Stimulated activated CD4-positive, alpha-beta T cell treated with anti-CD3 and anti-CD28 coated beads, TNF-alpha, amount 100 ng/mL, for 48 hours (primary cell): ENCODE results near the gene GALNT1.
A peak's percentile ranks its signal among the peaks of the same experiment; 100 is the strongest.
"Not testable (repeated sequence)": the region's sequence is repeated elsewhere in the genome, so short reads cannot be mapped to it uniquely, and the experiment has no call there.

Experiments used
- DNase-seq, 3 donors: peaks; one replicate each; pipeline ENCODE4 v3.0.0-alpha.2; 2020; ENCODE audit warnings: low read depth in 3 of 3

Gene GALNT1

DNA sequence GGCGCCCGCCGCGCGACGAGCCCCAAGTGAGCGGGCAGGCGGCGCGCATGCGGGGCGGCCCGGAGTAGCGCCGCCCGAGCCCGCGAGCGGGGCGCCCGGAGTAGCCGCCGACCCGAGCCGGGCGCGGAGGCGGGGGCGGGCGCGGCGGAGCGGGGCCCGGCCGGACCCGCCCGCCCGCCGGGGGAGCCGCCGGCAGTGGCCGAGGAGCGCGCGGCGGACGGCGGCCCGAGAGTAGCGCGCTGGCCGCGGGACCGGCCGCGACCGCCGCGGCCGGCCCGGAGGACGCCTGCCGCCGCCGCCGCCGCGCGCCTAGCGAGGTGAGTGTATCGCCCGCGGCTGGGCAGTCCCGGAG is at the start of gene GALNT1:
GALNT1 (plus strand) TSS at position 195 of the 352 bp plus-strand sequence. CDS start 72,923 bp downstream, outside the sequence.
- DNase-seq, result no peak

GRCh38 chr18:35533916-35534405 is 47.6 kb upstream of the GALNT1 start:
- no peak for DNase-seq

GRCh38 chr18:35535297-35535696 is 46.2 kb upstream of the GALNT1 start:
- no peak for DNase-seq

- DNase-seq, result no peak
Measured at GRCh38 chr18:35542356-35542755, 39.2 kb upstream of the GALNT1 start.

- no peak for DNase-seq
Measured at GRCh38 chr18:35547008-35547605, 34.4 kb upstream of the GALNT1 start.

GRCh38 chr18:35549564-35549963 is 32.0 kb upstream of the GALNT1 start:
- no peak for DNase-seq

DNA sequence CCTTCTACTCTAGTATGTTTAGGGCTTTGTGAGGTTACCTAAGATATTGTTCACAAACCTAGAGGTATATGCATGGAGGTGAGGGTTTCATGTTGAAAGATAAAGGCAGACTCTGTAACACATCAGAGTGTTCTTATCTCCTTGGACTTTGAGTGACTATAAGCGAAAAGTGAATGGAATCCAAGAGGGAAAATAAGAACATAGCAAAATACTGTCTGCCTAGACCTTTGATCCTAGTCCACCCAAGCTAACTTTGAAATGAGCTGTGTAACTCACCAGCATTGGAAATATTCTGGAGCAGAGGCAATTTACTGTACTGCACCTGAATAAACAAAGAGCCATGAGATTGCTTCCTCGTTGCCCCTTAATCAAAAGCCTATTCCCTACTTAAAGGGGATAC is 28.2 kb upstream of the GALNT1 start:
- no peak for DNase-seq

DNA sequence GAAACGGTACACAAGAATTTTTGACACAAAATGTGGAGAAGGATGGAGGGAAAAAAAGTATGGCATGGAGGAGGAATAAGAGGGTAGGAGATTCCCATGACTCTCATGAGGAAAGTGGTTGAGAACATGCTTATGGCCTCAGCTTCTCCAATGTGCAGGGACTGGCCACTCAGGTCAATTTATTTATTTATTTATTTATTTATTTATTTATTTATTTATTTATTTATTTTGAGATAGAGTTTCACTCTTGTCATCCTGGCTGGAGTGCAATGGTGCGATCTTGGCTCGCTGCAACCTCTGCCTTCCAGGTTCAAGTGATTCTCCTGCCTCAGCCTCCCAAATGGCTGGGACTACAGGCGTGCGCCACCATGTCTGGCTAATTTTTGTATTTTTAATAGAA is 26.0 kb upstream of the GALNT1 start:
- DNase-seq, result not testable (repeated sequence)

DNA sequence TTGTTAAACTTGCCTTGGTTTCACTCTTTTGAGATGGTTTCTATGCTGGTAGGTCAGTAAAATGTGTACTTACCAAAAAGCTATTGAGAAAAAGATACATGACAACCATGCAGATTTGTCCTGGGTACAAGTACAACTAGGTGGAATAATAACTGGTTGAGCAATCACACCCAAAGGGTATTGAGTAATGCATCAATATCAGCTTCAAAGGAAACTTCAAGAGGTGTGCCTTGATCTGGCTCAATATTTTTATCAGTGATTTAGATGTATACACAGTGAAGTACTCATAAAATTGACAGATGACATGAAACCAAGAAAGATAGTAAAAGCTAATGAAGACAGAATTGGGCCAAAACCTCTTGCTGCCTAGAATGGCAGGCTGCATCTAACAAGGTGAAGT is 21.7 kb upstream of the GALNT1 start:
- DNase-seq, result no peak

DNA sequence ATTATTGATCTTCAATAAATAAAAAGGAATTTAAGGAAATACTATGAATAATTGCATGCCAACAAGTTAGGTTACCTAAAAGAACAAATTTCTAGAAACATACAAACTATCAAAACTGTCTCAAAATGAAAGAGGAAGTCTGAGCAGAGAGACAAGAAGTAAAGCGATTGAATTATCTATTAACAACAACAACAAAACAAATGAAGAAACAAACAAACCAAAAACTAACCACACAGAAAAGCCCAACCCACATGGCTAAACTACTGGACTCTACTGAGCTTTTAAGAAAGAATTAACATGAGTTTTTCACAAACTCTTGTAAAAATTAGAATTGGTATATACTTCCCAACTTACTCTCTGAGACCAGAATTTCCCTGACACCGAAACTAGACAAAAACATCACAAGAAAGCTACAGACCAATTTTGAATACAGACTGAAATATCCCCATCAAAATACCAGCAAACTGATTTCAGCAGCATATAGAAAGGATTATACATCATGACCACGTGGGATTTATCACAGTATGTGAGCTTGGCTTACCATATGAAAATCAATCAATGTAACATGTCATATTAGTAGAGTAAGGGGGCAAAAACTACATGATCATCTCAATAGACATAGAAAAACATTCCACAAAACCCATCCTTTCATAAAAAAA is 16.6 kb upstream of the GALNT1 start:
- no peak for DNase-seq

- no peak for DNase-seq
Measured at GRCh38 chr18:35566019-35566418, 15.5 kb upstream of the GALNT1 start.

- no peak for DNase-seq
Measured at GRCh38 chr18:35570182-35570581, 11.4 kb upstream of the GALNT1 start.

DNA sequence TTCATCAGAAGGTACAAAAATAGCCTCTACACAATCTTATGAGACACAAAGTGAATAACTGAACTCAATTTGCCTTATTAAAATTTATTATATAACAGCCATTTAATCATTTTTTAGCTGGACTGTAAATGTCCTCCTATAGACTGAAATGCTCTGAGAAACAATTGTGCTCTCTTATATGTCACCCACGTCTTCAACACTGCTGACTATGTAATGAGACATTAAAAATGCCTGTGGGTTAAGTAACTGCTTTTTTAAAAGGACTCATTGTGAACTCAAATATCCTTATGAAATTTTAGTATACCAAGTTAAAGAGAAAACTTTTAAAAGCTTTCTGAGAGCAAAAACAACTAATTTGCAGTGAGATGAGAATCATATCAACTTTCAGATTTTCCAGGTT is 10.4 kb upstream of the GALNT1 start:
- DNase-seq, result no peak

DNA sequence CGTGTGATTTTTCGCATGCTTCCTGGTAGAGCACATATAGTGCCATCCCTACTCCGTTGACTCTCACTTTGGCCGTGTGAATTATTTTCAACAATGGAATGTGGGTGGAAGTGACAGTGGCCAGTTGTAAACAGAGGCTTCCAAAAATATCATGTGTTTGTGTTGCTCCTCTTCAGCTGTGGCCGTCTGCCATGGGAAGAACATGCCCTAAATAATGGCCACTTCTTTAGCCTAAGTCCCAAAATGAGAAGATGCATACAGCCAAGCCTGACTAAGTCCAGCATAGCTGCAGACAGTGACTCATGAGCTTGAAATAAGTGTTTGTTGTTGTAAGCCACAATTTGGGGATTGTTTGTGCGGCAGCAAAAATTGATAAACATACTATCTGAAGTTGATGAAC is 8.9 kb upstream of the GALNT1 start:
- DNase-seq, result no peak

DNA sequence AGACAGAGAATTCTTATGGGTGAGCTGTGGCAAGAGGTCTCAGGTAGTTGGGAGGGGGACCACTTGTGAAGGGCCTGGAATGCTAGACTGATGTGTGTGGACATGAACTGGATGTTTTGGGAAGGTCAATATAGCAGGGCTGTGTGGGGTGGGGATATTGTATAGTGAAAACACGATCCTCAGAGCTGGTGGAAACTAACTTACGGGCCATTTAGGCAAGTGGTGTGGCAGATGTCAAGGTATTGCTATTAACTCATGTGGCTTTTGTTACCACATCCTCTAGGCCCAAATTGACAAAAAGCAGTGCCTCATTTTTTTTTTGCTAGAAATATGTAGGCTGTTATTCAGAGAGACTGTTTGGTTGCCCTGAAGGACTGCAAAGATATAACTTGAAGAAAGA is 8.0 kb upstream of the GALNT1 start:
- no peak for DNase-seq

GRCh38 chr18:35576240-35576845 is 5.2 kb upstream of the GALNT1 start:
- not testable (repeated sequence) for DNase-seq

GRCh38 chr18:35577045-35577848 is 4.3 kb upstream of the GALNT1 start:
- DNase-seq, result peak in 2 of 3 donors; percentile 21 to 27

DNA sequence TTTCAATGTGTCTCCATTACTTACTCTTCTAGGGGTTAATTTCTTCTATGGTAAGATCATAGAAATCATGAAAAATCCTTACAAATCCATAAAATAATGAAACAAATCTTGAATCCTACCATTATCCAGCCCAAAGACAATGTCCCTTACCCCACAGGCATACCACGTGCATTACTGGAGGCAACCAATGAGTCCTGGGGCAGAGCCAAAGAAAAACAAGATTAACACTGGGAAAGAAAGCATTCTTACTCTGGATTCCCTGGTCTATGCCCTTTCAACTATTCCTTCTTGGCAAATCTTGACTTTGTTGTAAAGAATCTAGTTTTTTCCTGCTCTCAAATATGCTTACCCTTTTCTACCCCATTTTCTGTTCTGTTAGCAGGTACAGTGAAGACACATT is 3.1 kb upstream of the GALNT1 start:
- DNase-seq, result no peak

DNA sequence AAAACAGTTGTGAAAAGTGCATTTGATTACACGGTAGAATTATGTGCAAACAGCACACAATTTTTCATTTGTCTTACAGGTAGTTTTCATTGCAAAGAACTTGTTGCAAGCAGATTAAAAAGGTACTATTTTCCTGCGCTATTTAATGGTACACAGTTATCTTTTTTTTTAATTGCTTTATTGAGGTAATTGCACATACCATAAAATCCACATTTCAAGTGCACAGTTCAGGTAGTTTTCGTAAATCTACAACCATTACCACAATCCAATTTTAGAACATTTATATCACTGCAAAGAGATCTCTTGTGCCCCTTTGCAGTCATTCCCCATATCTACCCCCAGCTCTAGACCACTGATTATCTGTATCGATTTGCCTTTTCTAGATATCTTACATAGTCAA is 2.6 kb upstream of the GALNT1 start:
- DNase-seq, result no peak

DNA sequence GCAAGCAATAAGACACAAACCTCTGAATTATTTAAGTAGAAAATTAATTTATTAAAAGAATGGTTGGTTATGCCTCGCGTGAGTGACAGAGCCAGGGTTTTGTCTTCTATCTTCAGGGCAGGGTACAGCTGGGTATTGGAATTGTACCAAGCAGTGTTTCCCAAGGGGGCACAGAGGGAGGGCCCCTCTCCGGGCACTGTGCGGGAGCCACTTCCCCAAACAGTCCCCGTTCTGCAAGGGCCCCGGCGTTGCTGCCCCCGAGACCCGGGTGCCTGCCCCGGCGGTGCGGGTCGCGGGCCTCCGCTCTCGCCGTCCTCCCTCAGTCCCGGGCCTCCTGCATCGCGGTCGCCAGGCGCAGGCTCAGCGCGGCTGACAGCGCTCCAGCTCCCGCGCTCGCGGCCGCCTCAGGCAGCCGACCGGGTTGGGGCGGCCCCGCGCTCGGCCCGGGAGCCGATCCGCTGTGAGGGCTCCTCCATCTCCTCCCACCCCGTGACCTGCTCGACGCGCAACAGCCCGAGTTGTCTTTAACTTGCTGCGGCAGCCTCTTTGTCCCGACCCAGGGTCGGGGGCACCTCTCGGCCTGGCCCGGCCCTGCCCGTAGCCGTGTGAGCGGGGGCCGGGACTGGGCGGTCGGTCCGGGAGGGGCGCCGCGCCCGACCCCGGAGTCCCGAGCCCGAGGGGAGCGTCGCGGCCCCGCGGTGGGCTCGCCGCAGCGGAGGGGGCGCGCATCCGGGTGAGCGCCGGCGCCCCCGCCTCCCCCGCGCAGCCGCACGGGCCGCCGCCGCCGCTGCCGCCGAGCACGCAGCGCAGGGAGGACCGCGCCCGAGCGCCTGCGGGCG is 620 bp upstream of the GALNT1 start:
- DNase-seq, result peak; percentile 13 to 41 (median 24)

GRCh38 chr18:35581898-35582641 is 530 bp downstream of the GALNT1 start:
- no peak for DNase-seq
